Thymus (tissue), 11 donors: Measurements from ENCODE around the gene APMAP. TPM values are rescaled to one million over a fixed set of nuclear protein-coding genes. Genes with fewer than 3 reads are reported as not detected.

Source experiments
- DNase-seq, 9 donors: peaks; one replicate each; pipeline ENCODE4 v3.0.0-alpha.2; 2013; ENCODE audit warnings: low spot score in 9 of 9, low read depth in 6 of 9, missing footprints in 1 of 9
- H3K27ac ChIP-seq, 2 donors: one replicate each; pipeline ENCODE4 v1.5.1; 2013; ENCODE audit warnings: control low read depth in 1 of 2, low read depth in 1 of 2, low read length in 1 of 2, mild to moderate bottlenecking in 1 of 2, moderate library complexity in 1 of 2
- H3K27me3 ChIP-seq, 2 donors: one replicate each; pipeline ENCODE4 v1.5.1; 2013; ENCODE audit warnings: low read length in 1 of 2; ENCODE audit not compliant: control insufficient read depth in 2 of 2, insufficient read depth in 1 of 2
- H3K36me3 ChIP-seq, 2 donors: one replicate each; pipeline ENCODE4 v1.5.1; 2013; ENCODE audit warnings: low read length in 1 of 2, mild to moderate bottlenecking in 1 of 2, moderate library complexity in 1 of 2; ENCODE audit not compliant: control insufficient read depth in 2 of 2, insufficient read depth in 2 of 2
- H3K4me1 ChIP-seq, 2 donors: one replicate each; pipeline ENCODE4 v1.5.1; 2013; ENCODE audit warnings: low read length in 2 of 2; ENCODE audit not compliant: control insufficient read depth in 2 of 2, insufficient read depth in 2 of 2
- H3K4me3 ChIP-seq, 2 donors: one replicate each; pipeline ENCODE4 v1.5.1; 2013; ENCODE audit warnings: low read length in 2 of 2, control low read depth in 1 of 2, mild to moderate bottlenecking in 1 of 2
- H3K9me3 ChIP-seq, 2 donors: one replicate each; pipeline ENCODE4 v1.5.1; 2013; ENCODE audit warnings: low read length in 1 of 2, mild to moderate bottlenecking in 1 of 2; ENCODE audit not compliant: control insufficient read depth in 2 of 2, insufficient read depth in 1 of 2
- WGBS: extraction: QIAGEN DNeasy Blood & Tissue Kit; methylation state at CpG from one replicate; pipeline ENCODE4 v1.1.7; 2013; 5-methylcytosine and 5-hydroxymethylcytosine counted together
- polyA plus RNA-seq: library from polyadenylated mRNA; stranded (reverse); fragments of 200-250 nt; gene quantifications from one replicate; pipeline ENCODE4 v1.2.3, GENCODE V29; 2013
- total RNA-seq: library from RNA; stranded (reverse); fragments of 120-200 nt; gene quantifications from one replicate; pipeline ENCODE4 v1.2.4, GENCODE V29; 2013
- donor health status: healthy.

APMAP gene
- total and polyA plus RNA-seq, 2 donors: 49.3 to 53.4 TPM

GRCh38 chr20:24980291-24981053, 12.1 kb downstream of the APMAP start:
- H3K27ac ChIP-seq: no peak overlapping the region
- 88% methylated on average over 34 of the region's 34 CpGs for WGBS
- peaks cover 3 to 7% of the 10 kb centered on the region in 2 donors for H3K4me1 ChIP-seq
- peaks cover 27 to 44% of the 10 kb centered on the region in 2 donors for H3K36me3 ChIP-seq
- no peaks in the 10 kb centered on the region for H3K27me3 ChIP-seq
- H3K4me3 ChIP-seq: no peak overlapping the region
- peaks cover 0 to 5% of the 10 kb centered on the region in 2 donors for H3K9me3 ChIP-seq
- no peak for DNase-seq

DNA sequence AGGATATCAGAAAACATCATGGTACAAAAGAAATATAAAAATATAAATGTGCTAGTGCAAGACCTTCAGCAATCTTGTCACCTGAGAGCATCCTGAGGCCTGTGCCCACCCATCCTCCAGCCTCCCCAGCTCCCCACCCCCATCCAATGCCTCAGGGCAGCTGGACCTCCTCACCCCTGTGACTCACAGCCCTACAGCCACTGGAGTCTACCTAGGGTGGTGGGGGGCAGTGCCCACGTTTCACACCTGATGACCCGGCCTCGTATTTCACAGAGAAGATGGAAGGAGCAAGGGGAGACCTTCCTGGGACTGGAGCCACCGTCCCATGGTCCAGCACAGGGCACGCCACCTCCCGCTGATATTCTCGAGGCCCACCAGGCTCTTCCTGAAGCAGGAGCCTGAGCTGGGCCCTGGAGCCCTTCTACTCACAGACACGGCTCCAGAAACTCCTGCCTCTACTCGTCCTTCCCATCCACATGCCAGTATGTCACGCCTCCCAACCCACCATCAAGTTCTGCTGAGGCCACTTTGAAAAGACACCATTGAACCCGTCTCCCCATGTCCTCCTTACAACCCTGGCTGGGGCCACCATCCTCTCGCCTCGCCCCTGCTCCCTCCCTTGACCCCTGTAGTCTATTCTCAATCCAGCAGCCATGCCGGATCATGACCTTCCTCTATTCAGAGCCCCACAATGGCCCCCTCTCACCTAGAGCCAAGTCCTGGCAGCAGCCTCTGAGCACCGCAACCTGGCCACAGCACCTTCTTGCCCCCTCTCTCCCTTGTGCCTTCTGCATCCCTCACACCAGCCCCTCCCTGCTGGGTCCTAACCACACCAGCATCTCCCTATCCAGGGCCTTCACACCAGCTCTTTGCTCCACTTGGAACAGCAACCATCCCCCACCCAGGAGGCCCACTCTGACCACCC, 13.3 kb downstream of the APMAP start:
- Histone ChIP-seq H3K27ac (no peak overlapping the region), H3K27me3 (no peaks in the 10 kb centered on the region), H3K4me3 (no peak overlapping the region), H3K4me1 (peaks cover 3% of the 10 kb centered on the region in 2 donors), H3K36me3 (peaks cover 27 to 44% of the 10 kb centered on the region in 2 donors), H3K9me3 (peaks cover 0 to 5% of the 10 kb centered on the region in 2 donors)
- no peak for DNase-seq
- 98% methylated on average over 15 of the region's 15 CpGs for WGBS

- no peak for DNase-seq
- no peak overlapping the region for H3K27ac ChIP-seq
- 93% methylated on average over 8 of the region's 8 CpGs for WGBS
These were observed 14.0 kb downstream of the APMAP start for GRCh38 chr20:24978513-24978912.

DNA sequence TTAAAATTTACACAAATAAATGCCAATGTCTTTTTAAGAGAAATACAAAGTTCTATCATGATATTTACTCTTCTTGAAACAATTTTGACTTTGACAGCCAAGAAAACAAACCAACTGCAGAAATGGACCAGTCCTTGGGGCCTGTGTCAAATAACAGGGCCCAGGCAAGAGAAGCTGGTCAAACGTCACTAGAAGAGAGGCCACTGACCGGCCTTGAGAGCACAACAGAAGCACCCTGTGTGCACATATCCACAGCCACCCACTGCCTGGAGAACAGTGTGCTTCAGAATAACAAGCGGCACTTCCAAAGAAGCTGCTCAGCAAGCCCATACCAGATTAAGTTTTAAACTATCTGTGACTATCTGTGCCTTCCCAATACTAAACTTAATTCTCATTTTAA, 14.8 kb downstream of the APMAP start:
- Histone ChIP-seq H3K36me3 (peaks cover 31 to 43% of the 10 kb centered on the region in 2 donors), H3K4me3 (no peak overlapping the region), H3K4me1 (peaks cover 3% of the 10 kb centered on the region in 2 donors), H3K27ac (no peak overlapping the region), H3K9me3 (peaks cover 0 to 5% of the 10 kb centered on the region in 2 donors), H3K27me3 (no peaks in the 10 kb centered on the region)
- no peak for DNase-seq
- WGBS: over 99% methylated on average over 3 of the region's 3 CpGs

More at GRCh38 chr20:24978513-24978912, 14.0 kb downstream of the APMAP start:
- Histone ChIP-seq H3K4me1 (peaks cover 3% of the 10 kb centered on the region in 2 donors), H3K27me3 (no peaks in the 10 kb centered on the region), H3K9me3 (peaks cover 0 to 5% of the 10 kb centered on the region in 2 donors), H3K4me3 (no peak overlapping the region), H3K36me3 (peaks cover 29 to 41% of the 10 kb centered on the region in 2 donors)

- WGBS: 100% methylated on average over 1 of the region's 1 CpG
- peaks cover 0 to 5% of the 10 kb centered on the region in 2 donors for H3K9me3 ChIP-seq
- H3K36me3 ChIP-seq: peaks cover 35 to 43% of the 10 kb centered on the region in 2 donors
- no peak overlapping the region for H3K27ac ChIP-seq
- no peak for DNase-seq
- H3K4me1 ChIP-seq: peaks cover 3% of the 10 kb centered on the region in 2 donors
- no peak overlapping the region for H3K4me3 ChIP-seq
- H3K27me3 ChIP-seq: no peaks in the 10 kb centered on the region
These were observed 15.2 kb downstream of the APMAP start for GRCh38 chr20:24977336-24977735.

DNA sequence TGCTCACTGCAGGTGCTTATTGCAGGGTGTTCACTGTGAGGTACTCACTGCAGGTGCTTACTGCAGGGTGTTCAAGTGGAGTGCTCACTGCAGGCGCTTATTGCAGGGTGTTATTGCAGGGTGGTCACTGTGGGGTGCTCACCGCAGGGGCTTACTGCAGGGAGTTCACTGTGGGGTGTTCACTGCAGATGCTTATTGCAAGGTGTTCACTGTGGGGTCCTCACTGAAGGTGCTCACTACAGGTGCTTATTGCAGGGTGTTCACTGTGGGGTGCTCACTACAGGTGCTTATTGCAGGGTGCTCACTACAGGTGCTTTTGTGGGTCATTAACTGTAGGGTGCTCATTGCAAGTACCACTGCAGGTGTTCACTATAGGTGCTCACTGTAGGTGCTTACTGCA, 20.2 kb downstream of the APMAP start:
- no peaks in the 10 kb centered on the region for H3K9me3 ChIP-seq
- H3K36me3 ChIP-seq: peaks cover 53 to 62% of the 10 kb centered on the region in 2 donors
- H3K27me3 ChIP-seq: no peaks in the 10 kb centered on the region
- no peak for DNase-seq
- H3K4me1 ChIP-seq: peaks cover 0 to 4% of the 10 kb centered on the region in 2 donors
- 97% methylated on average over 2 of the region's 2 CpGs for WGBS
- no peak overlapping the region for H3K4me3 ChIP-seq
- H3K27ac ChIP-seq: no peak overlapping the region

DNA sequence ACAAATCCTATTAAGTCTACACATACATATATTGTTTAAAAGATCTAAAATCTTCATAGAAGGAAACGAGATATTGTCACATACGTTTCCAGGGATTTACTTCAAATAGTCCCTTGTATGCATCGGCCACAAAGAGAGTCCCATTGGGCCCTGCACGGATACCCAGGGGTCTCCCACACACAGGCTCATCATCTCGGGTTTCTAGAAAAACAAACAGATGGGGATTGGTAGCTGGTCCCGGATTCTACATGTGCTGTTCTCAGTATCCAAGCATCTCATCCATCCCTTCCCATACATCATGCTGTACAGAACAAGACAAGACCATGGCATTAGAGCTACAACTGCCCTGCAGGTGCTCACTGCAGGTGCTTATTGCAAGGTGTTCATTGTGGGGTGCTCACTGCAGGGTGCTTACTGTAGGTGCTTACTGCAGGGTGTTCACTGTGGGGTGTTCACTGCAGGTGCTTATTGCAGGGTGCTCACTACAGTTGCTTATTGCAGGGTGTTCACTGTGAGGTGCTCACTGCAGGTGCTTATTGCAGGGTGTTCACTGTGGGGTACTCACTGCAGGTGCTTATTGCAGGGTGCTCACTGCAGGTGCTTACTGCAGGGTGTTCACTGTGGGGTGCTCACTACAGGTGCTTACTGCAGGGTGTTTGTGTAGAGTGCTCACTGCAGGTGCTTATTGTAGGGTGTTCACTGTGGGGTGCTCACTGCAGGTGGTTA, 21.0 kb downstream of the APMAP start:
- H3K9me3 ChIP-seq: no peaks in the 10 kb centered on the region
- H3K36me3 ChIP-seq: peaks cover 57 to 59% of the 10 kb centered on the region in 2 donors
- 98% methylated on average over 6 of the region's 6 CpGs for whole genome bisulfite sequencing
- no peak for DNase-seq
- no peak overlapping the region for H3K4me3 ChIP-seq
- no peak overlapping the region for H3K27ac ChIP-seq
- peaks cover 0 to 4% of the 10 kb centered on the region in 2 donors for H3K4me1 ChIP-seq
- H3K27me3 ChIP-seq: no peaks in the 10 kb centered on the region

DNA sequence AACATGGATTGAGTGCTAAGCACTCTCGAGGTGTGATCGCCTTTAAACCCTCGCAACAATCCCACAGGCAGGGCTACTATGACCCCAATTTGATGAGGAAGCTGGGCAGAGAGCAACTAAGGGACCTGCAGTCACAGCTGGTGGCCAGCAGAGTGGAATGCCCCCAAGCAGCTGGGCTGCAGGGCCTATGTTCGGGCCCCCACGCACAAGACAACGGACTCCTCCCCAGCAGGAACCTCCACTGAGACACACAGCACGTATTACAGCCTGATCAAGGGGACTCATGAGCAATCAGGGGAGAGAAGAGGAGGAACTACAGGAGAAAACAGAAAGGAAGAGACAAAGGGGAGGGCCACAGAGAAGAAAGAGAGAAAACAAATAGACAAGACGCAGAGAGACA, 21.8 kb downstream of the APMAP start:
- Histone ChIP-seq H3K4me1 (peaks cover 0 to 4% of the 10 kb centered on the region in 2 donors), H3K4me3 (no peak overlapping the region), H3K27ac (no peak overlapping the region), H3K36me3 (peaks cover 63 to 64% of the 10 kb centered on the region in 2 donors), H3K27me3 (no peaks in the 10 kb centered on the region), H3K9me3 (no peaks in the 10 kb centered on the region)
- 95% methylated on average over 8 of the region's 8 CpGs for WGBS
- no peak for DNase-seq
